ENCODE results near the gene FSTL1.

FSTL1 gene

GRCh38 chr3:120469440-120469839 lies 18.6 kb upstream of the FSTL1 start:
- Histone ChIP-seq H3K23ac (ENCODE audit: low read depth, low read length, poor library complexity) (no peak overlapping the region), H3K4me1 (ENCODE audit: control insufficient read depth in 2 of 2, insufficient read depth in 1 of 2, low read depth in 1 of 2, low read length in 2 of 2) (peaks cover 2% of the 10 kb centered on the region in 2 donors), H2AK5ac (ENCODE audit: low read depth, low read length) (no peak overlapping the region), H3K9ac (ENCODE audit: low read depth, low read length, poor library complexity) (no peak overlapping the region), H2BK12ac (ENCODE audit: low read length) (no peak overlapping the region), H2BK15ac (ENCODE audit: low read length) (no peak overlapping the region), H2AFZ (ENCODE audit: low read length) (peak overlapping the region; percentile 13), H4K91ac (ENCODE audit: low read depth, low read length, poor library complexity) (no peak overlapping the region), H3K4ac (ENCODE audit: low read length) (no peak overlapping the region), H3K14ac (ENCODE audit: low read length) (no peak overlapping the region), H3K27me3 (ENCODE audit: control insufficient read depth in 3 of 3, insufficient read depth in 3 of 3, low read depth in 1 of 3, low read length in 3 of 3) (no peaks in the 10 kb centered on the region), H2BK120ac (ENCODE audit: low read depth, low read length) (no peak overlapping the region), H2BK5ac (ENCODE audit: low read length) (no peak overlapping the region), H3K18ac (ENCODE audit: low read length) (no peak overlapping the region), H3K4me3 (ENCODE audit: low read length in 2 of 2) (no peak overlapping the region), H3K36me3 (replicated peaks in 1 of 2; ENCODE audit: control insufficient read depth in 2 of 2, insufficient read depth in 2 of 2, low read length in 2 of 2) (no peaks in the 10 kb centered on the region), H3K79me1 (ENCODE audit: low read depth, low read length) (no peaks in the 10 kb centered on the region), H3K4me2 (ENCODE audit: insufficient read depth, low read length, poor library complexity, severe bottlenecking) (no peak overlapping the region), H3K27ac (replicated peaks; ENCODE audit: low read length) (no peak overlapping the region), H3K9me3 (replicated peaks in 1 of 2; ENCODE audit: control insufficient read depth in 2 of 2, insufficient read depth in 1 of 2, low read depth in 1 of 2, low read length in 2 of 2) (no peaks in the 10 kb centered on the region), H4K8ac (ENCODE audit: low read depth, low read length) (no peak overlapping the region)
- no CpG with 5 or more reads among the region's 3 CpGs for WGBS, 2 donors (ENCODE audit: extremely low coverage in 2 of 2, insufficient read length in 2 of 2, insufficient replicate concordance in 1 of 2)
- no peak for DNase-seq (ENCODE audit: low spot score)

- no peak for DNase-seq (ENCODE audit: low spot score)
- Histone ChIP-seq H3K27ac (replicated peaks; ENCODE audit: low read length) (no peak overlapping the region), H2AFZ (ENCODE audit: low read length) (no peak overlapping the region), H3K36me3 (replicated peaks in 1 of 2; ENCODE audit: control insufficient read depth in 2 of 2, insufficient read depth in 2 of 2, low read length in 2 of 2) (no peaks in the 10 kb centered on the region), H3K4ac (ENCODE audit: low read length) (no peak overlapping the region), H2BK12ac (ENCODE audit: low read length) (no peak overlapping the region), H3K9ac (ENCODE audit: low read depth, low read length, poor library complexity) (no peak overlapping the region), H3K18ac (ENCODE audit: low read length) (no peak overlapping the region), H3K23ac (ENCODE audit: low read depth, low read length, poor library complexity) (no peak overlapping the region), H3K4me3 (ENCODE audit: low read length in 2 of 2) (no peak overlapping the region), H2AK5ac (ENCODE audit: low read depth, low read length) (no peak overlapping the region), H4K8ac (ENCODE audit: low read depth, low read length) (no peak overlapping the region), H2BK120ac (ENCODE audit: low read depth, low read length) (no peak overlapping the region), H3K9me3 (replicated peaks in 1 of 2; ENCODE audit: control insufficient read depth in 2 of 2, insufficient read depth in 1 of 2, low read depth in 1 of 2, low read length in 2 of 2) (no peaks in the 10 kb centered on the region), H3K27me3 (ENCODE audit: control insufficient read depth in 3 of 3, insufficient read depth in 3 of 3, low read depth in 1 of 3, low read length in 3 of 3) (no peaks in the 10 kb centered on the region), H2BK15ac (ENCODE audit: low read length) (no peak overlapping the region), H3K4me2 (ENCODE audit: insufficient read depth, low read length, poor library complexity, severe bottlenecking) (no peak overlapping the region), H4K91ac (ENCODE audit: low read depth, low read length, poor library complexity) (no peak overlapping the region), H2BK5ac (ENCODE audit: low read length) (no peak overlapping the region), H3K79me1 (ENCODE audit: low read depth, low read length) (no peaks in the 10 kb centered on the region), H3K4me1 (ENCODE audit: control insufficient read depth in 2 of 2, insufficient read depth in 1 of 2, low read depth in 1 of 2, low read length in 2 of 2) (peaks cover 2% of the 10 kb centered on the region in 2 donors), H3K14ac (ENCODE audit: low read length) (no peak overlapping the region)
- WGBS, 2 donors (ENCODE audit: extremely low coverage in 2 of 2, insufficient read length in 2 of 2, insufficient replicate concordance in 1 of 2) = no CpG with 5 or more reads among the region's 5 CpGs
Observed at GRCh38 chr3:120468635-120469295, 18.0 kb upstream of the FSTL1 start.

- no peak overlapping the region for H2BK120ac ChIP-seq (ENCODE audit: low read depth, low read length)
- H3K27ac ChIP-seq (replicated peaks; ENCODE audit: low read length) = no peak overlapping the region
- H3K9ac ChIP-seq (ENCODE audit: low read depth, low read length, poor library complexity) = no peak overlapping the region
- H2BK15ac ChIP-seq (ENCODE audit: low read length) = no peak overlapping the region
- H3K23ac ChIP-seq (ENCODE audit: low read depth, low read length, poor library complexity) = no peak overlapping the region
- no peak overlapping the region for H3K4me2 ChIP-seq (ENCODE audit: insufficient read depth, low read length, poor library complexity, severe bottlenecking)
- no peak overlapping the region for H4K8ac ChIP-seq (ENCODE audit: low read depth, low read length)
- no peak overlapping the region for H2AFZ ChIP-seq (ENCODE audit: low read length)
- H3K27me3 ChIP-seq (ENCODE audit: control insufficient read depth in 3 of 3, insufficient read depth in 3 of 3, low read depth in 1 of 3, low read length in 3 of 3) = no peaks in the 10 kb centered on the region
- peaks cover 6 to 8% of the 10 kb centered on the region in 2 donors for H3K4me1 ChIP-seq (ENCODE audit: control insufficient read depth in 2 of 2, insufficient read depth in 1 of 2, low read depth in 1 of 2, low read length in 2 of 2)
- no peak overlapping the region for H4K91ac ChIP-seq (ENCODE audit: low read depth, low read length, poor library complexity)
- H2BK5ac ChIP-seq (ENCODE audit: low read length) = no peak overlapping the region
- no peaks in the 10 kb centered on the region for H3K9me3 ChIP-seq (replicated peaks in 1 of 2; ENCODE audit: control insufficient read depth in 2 of 2, insufficient read depth in 1 of 2, low read depth in 1 of 2, low read length in 2 of 2)
- H2BK12ac ChIP-seq (ENCODE audit: low read length) = no peak overlapping the region
- H3K14ac ChIP-seq (ENCODE audit: low read length) = no peak overlapping the region
- no peak overlapping the region for H2AK5ac ChIP-seq (ENCODE audit: low read depth, low read length)
- H3K36me3 ChIP-seq (replicated peaks in 1 of 2; ENCODE audit: control insufficient read depth in 2 of 2, insufficient read depth in 2 of 2, low read length in 2 of 2) = no peaks in the 10 kb centered on the region
- no peak overlapping the region for H3K4ac ChIP-seq (ENCODE audit: low read length)
- no peak overlapping the region for H3K4me3 ChIP-seq (ENCODE audit: low read length in 2 of 2)
- DNase-seq (ENCODE audit: low spot score) = no peak
- WGBS, 2 donors (ENCODE audit: extremely low coverage in 2 of 2, insufficient read length in 2 of 2, insufficient replicate concordance in 1 of 2) = no CpG with 5 or more reads among the region's 4 CpGs
- no peaks in the 10 kb centered on the region for H3K79me1 ChIP-seq (ENCODE audit: low read depth, low read length)
- no peak overlapping the region for H3K18ac ChIP-seq (ENCODE audit: low read length)
Observed at GRCh38 chr3:120462409-120462959, 11.7 kb upstream of the FSTL1 start.

- no peak overlapping the region for H3K4me2 ChIP-seq (ENCODE audit: insufficient read depth, low read length, poor library complexity, severe bottlenecking)
- H2AK5ac ChIP-seq (ENCODE audit: low read depth, low read length) = no peak overlapping the region
- H3K4ac ChIP-seq (ENCODE audit: low read length) = no peak overlapping the region
- H3K9ac ChIP-seq (ENCODE audit: low read depth, low read length, poor library complexity) = no peak overlapping the region
- H3K4me3 ChIP-seq (ENCODE audit: low read length in 2 of 2) = no peak overlapping the region
- H3K9me3 ChIP-seq (replicated peaks in 1 of 2; ENCODE audit: control insufficient read depth in 2 of 2, insufficient read depth in 1 of 2, low read depth in 1 of 2, low read length in 2 of 2) = no peaks in the 10 kb centered on the region
- no peak overlapping the region for H3K14ac ChIP-seq (ENCODE audit: low read length)
- DNase-seq (ENCODE audit: low spot score) = no peak
- no peak overlapping the region for H2BK120ac ChIP-seq (ENCODE audit: low read depth, low read length)
- no peak overlapping the region for H3K27ac ChIP-seq (replicated peaks; ENCODE audit: low read length)
- H3K27me3 ChIP-seq (ENCODE audit: control insufficient read depth in 3 of 3, insufficient read depth in 3 of 3, low read depth in 1 of 3, low read length in 3 of 3) = no peaks in the 10 kb centered on the region
- no peak overlapping the region for H2BK15ac ChIP-seq (ENCODE audit: low read length)
- no CpG with 5 or more reads among the region's 3 CpGs for WGBS, 2 donors (ENCODE audit: extremely low coverage in 2 of 2, insufficient read length in 2 of 2, insufficient replicate concordance in 1 of 2)
- H4K91ac ChIP-seq (ENCODE audit: low read depth, low read length, poor library complexity) = no peak overlapping the region
- no peaks in the 10 kb centered on the region for H3K79me1 ChIP-seq (ENCODE audit: low read depth, low read length)
- H4K8ac ChIP-seq (ENCODE audit: low read depth, low read length) = no peak overlapping the region
- H3K4me1 ChIP-seq (ENCODE audit: control insufficient read depth in 2 of 2, insufficient read depth in 1 of 2, low read depth in 1 of 2, low read length in 2 of 2) = peaks cover 6 to 8% of the 10 kb centered on the region in 2 donors
- no peak overlapping the region for H2AFZ ChIP-seq (ENCODE audit: low read length)
- H2BK12ac ChIP-seq (ENCODE audit: low read length) = no peak overlapping the region
- no peak overlapping the region for H3K23ac ChIP-seq (ENCODE audit: low read depth, low read length, poor library complexity)
- H2BK5ac ChIP-seq (ENCODE audit: low read length) = no peak overlapping the region
- no peaks in the 10 kb centered on the region for H3K36me3 ChIP-seq (replicated peaks in 1 of 2; ENCODE audit: control insufficient read depth in 2 of 2, insufficient read depth in 2 of 2, low read length in 2 of 2)
- H3K18ac ChIP-seq (ENCODE audit: low read length) = no peak overlapping the region
Observed at GRCh38 chr3:120461416-120461815, 10.6 kb upstream of the FSTL1 start.
